Hematopoietic multipotent progenitor cell treated with erythropoietin and hydrocortisone succinate and interleukin-3 and kit ligand, for 8 days (in vitro differentiated cells): ENCODE measurements around the gene INCENP.
A peak's percentile ranks its signal among the peaks of the same experiment; 100 is the strongest.
"Not testable (repeated sequence)": the region's sequence is repeated elsewhere in the genome, so short reads cannot be mapped to it uniquely, and the experiment has no call there.

Experiments
- DNase-seq: peaks from one replicate; pipeline ENCODE4 v3.0.0-alpha.2; 2015

Gene INCENP

DNA sequence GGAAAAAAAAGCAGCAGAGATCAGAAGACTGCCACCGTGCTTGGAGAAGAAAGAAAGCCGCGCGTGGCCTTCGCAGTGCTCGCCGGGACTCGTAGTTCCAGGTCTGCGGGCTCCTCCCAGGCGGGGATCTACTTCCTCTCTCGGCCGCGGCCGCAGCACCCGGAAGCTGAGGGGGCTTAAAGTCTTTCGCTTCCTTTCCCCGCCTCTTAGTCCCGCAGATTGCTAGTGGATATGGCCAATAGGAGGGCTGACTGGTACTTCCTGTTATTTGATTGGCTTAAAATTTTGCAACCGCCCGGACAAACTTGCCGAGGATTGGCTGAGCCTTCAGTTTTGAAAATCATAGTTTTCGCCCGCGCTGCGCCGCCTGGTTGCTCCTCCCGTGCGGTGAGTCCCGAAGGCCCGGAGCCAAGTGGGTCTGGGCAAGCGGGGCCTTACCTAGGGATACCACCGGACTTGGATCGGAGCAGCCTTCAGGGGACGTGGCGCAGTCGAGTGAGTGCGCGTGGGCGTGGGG is at the start of gene INCENP:
TSS of gene INCENP (plus strand) at position 343 of the 517 bp plus-strand sequence. CDS start 4,151 bp downstream, outside the sequence.
- peak; percentile 100 for DNase-seq

GRCh38 chr11:62075438-62075837 is 48.4 kb upstream of the INCENP start:
- no peak for DNase-seq

GRCh38 chr11:62077132-62077531 is 46.7 kb upstream of the INCENP start:
- no peak for DNase-seq

- DNase-seq = peak; percentile 74
Measured at GRCh38 chr11:62081378-62082291, 42.2 kb upstream of the INCENP start.

GRCh38 chr11:62082292-62082657 is 41.5 kb upstream of the INCENP start:
- no peak for DNase-seq

DNA sequence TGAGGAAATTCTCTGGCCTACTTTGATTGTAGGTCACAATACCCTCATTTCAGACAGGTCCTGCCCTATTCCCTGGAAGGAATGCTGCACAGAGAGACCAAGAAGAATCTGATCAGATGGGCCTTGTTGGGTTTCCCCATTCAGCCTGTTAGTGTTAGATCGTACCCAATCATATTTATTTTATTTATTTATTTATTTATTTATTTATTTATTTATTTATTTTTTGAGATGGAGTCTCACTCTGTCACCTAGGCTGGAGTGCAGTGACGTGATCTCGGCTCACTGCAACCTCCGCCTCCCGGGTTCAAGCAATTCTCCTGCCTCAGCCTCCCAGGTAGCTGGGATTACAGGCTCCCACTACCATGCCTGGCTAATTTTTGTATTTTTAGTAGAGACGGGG is 39.0 kb upstream of the INCENP start:
- not testable (repeated sequence) for DNase-seq

DNA sequence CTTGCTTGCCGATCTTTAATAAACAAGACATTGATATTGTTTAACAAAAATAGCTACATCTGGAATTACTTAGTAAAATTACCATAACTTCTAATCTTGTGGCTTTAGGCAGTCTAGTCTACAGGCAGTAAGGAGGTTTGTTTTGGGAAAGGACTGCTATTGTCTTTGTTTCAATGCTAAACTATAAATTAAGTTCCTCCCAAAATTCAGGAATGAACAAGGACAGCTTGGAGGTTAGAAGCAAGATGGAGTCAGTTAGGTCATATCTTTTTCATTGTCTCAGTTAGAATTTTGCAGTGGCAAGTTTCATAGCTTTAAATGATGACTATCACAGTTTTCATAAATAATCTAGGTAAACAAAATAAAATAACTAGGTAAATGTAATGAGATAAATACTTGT is 36.1 kb upstream of the INCENP start:
- DNase-seq = no peak

DNA sequence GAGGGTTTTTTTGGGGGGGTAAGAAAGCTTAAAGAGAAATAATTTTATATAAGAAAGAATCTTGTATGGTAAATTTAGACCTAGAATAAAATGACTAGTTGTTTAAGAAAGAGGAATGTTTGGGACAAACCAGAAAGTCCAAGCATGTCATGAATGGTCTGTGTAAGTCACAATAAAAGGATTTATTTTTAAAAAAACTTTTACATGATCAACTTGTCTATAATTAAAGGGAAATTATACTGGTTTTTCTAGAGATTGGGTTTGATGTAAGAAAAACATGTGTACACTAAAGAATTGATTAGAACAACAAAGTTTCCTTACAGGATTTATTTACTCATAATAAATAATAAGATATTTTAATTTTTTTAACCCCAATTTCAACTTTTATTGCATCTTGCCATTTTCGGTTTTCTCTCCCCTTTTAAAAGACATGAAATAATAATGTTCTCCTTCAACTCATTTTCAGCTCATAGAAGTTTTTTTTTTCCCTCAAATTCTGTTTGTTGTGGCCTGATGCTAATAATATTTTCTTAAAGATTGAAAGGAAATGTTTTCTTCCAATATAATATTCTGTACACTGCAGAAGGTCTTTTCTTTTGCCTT is 35.4 kb upstream of the INCENP start:
- peak; percentile 3 for DNase-seq

- DNase-seq = no peak
Measured at GRCh38 chr11:62103141-62103540, 20.7 kb upstream of the INCENP start.

GRCh38 chr11:62103986-62104385 is 19.8 kb upstream of the INCENP start:
- no peak for DNase-seq

DNA sequence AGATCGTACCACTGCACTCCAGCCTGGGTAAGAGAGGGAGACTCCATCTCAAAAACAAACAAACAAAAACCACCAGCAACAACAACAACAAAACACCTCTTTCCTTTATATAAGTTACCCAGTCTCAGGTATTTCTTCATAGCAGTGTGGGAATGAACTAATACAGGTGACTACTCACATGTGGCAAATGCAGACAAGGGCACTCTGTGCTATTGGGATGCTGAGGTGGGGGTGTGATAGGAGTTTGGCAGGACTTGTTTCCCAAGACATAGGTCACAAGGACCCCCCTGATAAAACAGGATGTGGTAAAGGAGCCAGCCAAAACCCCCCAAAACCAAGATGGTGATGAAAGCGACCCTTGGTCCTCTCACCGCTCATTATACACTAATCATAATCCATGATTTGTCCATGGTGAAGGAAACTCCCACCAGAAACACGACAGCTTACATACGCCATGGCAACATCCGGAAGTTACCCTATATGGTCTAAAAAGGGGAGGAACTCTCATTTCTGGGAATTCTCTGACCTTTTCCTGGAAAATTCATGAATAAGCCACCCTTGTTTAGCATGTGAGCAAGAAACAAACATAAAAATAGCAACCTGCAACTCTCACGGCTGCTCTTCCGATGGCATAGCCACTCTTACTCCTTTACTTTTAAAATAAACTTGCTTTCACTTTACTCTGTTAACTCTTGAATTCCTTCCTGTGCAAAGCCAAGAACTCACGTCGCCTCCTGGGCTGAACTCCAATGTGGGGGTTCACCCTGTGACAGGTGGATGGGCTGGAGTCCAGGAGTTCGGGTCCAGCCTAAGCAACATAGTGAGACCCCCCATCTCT is 18.8 kb upstream of the INCENP start:
- DNase-seq = peak; percentile 99

DNA sequence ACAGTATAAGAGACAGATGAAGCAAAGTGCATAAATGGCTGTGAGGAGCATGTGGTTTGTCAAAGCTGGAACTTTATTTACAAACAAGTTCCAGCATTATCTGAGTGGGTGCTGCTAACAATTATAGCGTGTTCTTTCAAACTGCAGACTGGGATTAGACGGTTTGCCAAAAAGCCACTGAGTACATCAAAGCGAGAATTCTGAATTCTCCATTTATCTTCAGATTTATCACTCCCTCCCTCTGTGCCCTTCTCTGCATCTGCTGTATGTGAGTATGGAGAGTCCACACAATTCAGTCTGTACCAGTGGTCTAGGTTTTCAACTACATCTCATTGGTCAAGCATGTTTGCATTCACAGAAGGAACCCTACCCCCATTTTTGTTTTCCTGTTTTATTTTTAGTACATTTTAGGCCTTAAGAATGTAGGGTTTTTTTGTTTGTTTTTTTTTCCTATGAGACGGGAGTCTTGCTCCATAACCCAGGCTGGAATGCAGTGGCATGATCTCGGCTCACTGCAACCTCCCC is 18.1 kb upstream of the INCENP start:
- DNase-seq = no peak

DNA sequence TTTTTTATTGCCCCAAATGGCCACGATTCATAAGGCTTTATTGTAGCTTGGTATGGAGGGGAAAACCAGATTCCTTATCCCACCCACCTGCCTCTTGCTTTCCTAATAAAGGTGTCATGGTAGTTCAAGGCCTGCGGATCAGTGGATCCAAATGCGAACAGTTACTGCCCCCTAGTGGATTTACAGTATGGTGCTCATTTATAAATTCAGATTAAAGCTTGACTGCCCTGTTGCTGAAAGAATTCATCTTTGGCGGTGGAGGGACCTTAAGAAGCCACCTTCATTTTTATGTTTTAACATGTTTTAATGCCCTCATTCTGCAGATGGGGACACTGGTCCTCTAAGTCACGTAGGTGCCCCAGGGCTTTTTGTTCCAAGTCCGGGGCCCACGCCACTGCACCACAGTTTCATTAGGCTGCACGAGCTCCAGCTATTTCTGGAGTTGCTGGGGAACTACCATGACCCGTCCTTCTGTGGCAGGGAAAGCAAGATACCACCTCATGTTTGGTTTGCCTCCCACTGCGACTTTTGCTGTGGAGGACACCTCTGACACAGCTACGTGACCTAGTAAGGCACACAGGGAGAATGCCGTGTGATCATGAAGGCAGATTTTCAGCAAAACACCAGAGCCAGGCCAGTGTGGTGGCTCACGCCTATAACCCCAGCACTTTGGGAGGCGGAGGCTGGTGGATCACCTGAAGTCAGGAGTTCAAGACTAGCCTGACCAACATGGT is 15.6 kb upstream of the INCENP start:
- DNase-seq = peak; percentile 79

- DNase-seq = no peak
Measured at GRCh38 chr11:62108971-62109404, 14.8 kb upstream of the INCENP start.

DNA sequence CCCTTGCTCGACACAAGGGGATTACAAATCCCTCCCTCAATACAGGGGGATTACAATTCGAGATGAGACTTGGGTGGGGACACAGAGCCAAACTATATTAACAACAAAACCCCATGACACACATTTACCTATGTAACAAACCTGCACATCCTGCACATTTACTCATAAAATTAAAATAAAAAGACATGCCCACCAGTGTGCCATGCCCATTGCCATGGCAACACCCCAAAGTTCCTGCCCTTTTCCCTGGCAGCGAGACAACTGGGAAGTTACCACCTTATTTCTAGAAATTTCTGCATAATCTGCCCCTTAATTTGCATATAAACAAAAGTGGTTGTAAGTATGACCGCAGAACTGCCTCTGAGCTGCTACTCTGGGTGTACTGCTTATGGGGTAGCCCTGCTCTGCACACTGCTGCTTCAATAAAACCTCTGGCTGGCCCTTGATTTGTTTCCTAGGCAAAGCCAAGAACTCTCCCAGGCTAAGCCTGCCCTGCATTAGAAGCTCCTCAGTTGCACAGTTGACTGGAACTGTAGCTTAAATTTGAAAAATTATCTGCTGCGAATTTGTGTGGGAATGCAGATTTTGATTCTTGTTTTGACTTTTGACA is 8.6 kb upstream of the INCENP start:
- DNase-seq = no peak

GRCh38 chr11:62116451-62116850 is 7.4 kb upstream of the INCENP start:
- no peak for DNase-seq

DNA sequence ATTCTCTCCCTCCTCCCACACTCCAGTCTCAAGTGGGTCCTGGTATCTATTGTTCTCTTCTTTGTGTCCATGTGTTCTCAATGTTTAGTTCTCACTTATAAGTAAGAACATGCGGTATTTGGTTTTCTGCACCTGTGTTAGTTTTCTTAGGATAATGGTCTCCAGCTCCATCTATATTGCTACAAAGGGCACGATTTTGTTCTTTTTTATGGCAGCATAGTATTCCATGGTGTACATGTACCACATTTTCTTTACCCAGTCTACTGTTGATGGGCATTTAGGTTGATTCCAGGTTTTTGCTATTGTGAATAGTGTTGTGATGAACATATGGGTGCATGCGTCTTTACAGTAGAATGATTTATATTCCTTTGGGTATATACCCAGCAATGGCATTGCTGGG is 4.2 kb upstream of the INCENP start:
- DNase-seq = no peak

- DNase-seq = no peak
Measured at GRCh38 chr11:62120001-62120400, 3.8 kb upstream of the INCENP start.

GRCh38 chr11:62120431-62120830 is 3.4 kb upstream of the INCENP start:
- DNase-seq = no peak

DNA sequence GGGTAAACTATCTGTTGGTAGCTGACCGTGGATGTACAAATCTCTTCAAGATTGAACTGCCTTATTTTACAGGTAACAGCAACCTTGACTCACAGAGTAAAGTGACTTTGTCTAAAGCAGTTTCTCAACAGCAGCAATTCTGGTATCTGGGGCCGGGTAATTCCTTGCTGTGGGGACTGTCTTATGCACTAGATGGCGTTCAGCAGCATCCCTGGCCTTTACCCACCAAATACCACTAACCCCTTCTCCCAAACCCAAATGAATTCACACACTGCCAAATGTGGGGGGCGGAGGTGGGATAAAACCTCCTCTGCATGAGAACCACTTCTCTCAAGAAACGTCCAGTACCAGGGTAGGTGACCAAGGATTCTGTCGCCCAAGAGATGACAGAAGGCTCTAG is 1.7 kb upstream of the INCENP start:
- DNase-seq = no peak
